ENCODE measurements around the gene UBR3. TPM values are rescaled to one million over a fixed set of nuclear protein-coding genes. Genes with fewer than 3 reads are reported as not detected.

The UBR3 gene
- total RNA-seq, 1 experiment from 2014 or later: 21.9 TPM

- H2BK20ac ChIP-seq (ENCODE audit: low read depth, low read length, poor library complexity, severe bottlenecking): no peak overlapping the region
- H3K27me3 ChIP-seq (ENCODE audit: insufficient read depth, low read length): no peaks in the 10 kb centered on the region
- H3K23ac ChIP-seq (ENCODE audit: insufficient read length, low read depth, low read length): no peak overlapping the region
- H3K4me1 ChIP-seq (ENCODE audit: insufficient read depth, low read length): no peaks in the 10 kb centered on the region
- no peak overlapping the region for H3K4ac ChIP-seq (ENCODE audit: low read depth, low read length)
- H4K8ac ChIP-seq (replicated peaks; ENCODE audit: insufficient read length, low read depth, low read length): no peak overlapping the region
- H4K91ac ChIP-seq (ENCODE audit: insufficient read length, low read depth, low read length): no peak overlapping the region
- DNase-seq: no peak
- H3K79me1 ChIP-seq (ENCODE audit: insufficient read depth, low read depth, low read length, poor library complexity, severe bottlenecking): no peaks in the 10 kb centered on the region
- no peak overlapping the region for H2BK120ac ChIP-seq (ENCODE audit: low read depth, low read length, poor library complexity, severe bottlenecking)
- H2AK5ac ChIP-seq (ENCODE audit: insufficient read length, low read length): no peak overlapping the region
- no peak overlapping the region for H3T11ph ChIP-seq (ENCODE audit: low read length)
- no peak overlapping the region for H3K27ac ChIP-seq (ENCODE audit: insufficient read length, low read depth, low read length)
- Mint-ChIP-seq H3K4me1 (peaks cover 0 to 5% of the 10 kb centered on the region in 2 experiments; a peak in 3 of 4 replicates), H3K9me3 (no peaks in the 10 kb centered on the region), H3K27me3 (ENCODE audit: low read depth) (no peaks in the 10 kb centered on the region), H3K4me3 (no peak overlapping the region), H3K27ac (no peak overlapping the region), H3K36me3 (ENCODE audit: insufficient read depth in 1 of 3, low read depth in 3 of 3) (peaks cover 2 to 19% (median 9%) of the 10 kb centered on the region in 3 experiments; a peak in 4 of 7 replicates)
- TF ChIP-seq, protein P1, sequence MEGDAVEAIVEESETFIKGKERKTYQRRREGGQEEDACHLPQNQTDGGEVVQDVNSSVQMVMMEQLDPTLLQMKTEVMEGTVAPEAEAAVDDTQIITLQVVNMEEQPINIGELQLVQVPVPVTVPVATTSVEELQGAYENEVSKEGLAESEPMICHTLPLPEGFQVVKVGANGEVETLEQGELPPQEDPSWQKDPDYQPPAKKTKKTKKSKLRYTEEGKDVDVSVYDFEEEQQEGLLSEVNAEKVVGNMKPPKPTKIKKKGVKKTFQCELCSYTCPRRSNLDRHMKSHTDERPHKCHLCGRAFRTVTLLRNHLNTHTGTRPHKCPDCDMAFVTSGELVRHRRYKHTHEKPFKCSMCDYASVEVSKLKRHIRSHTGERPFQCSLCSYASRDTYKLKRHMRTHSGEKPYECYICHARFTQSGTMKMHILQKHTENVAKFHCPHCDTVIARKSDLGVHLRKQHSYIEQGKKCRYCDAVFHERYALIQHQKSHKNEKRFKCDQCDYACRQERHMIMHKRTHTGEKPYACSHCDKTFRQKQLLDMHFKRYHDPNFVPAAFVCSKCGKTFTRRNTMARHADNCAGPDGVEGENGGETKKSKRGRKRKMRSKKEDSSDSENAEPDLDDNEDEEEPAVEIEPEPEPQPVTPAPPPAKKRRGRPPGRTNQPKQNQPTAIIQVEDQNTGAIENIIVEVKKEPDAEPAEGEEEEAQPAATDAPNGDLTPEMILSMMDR (conservative IDR thresholded peaks at IDR 0.05): no peak; the same call in 2 of the 3 replicates
- H3K4me2 ChIP-seq (ENCODE audit: insufficient read depth, insufficient read length, low read length): no peak overlapping the region
- no peak overlapping the region for H4K5ac ChIP-seq (ENCODE audit: insufficient read length, low read depth, low read length)
- H2BK15ac ChIP-seq (ENCODE audit: low read depth, low read length): no peak overlapping the region
- H3K79me2 ChIP-seq (ENCODE audit: insufficient read depth, low read length): no peaks in the 10 kb centered on the region
- no peak overlapping the region for H2BK5ac ChIP-seq (ENCODE audit: insufficient read length, low read length)
- no peak overlapping the region for H3K9ac ChIP-seq (ENCODE audit: extremely low read depth, insufficient read length, low read length)
- H3K9me3 ChIP-seq (ENCODE audit: control insufficient read depth, low read depth, low read length): no peaks in the 10 kb centered on the region
- H3K23me2 ChIP-seq (ENCODE audit: insufficient read length, low read depth, low read length, poor library complexity, severe bottlenecking): no peaks in the 10 kb centered on the region
- no peaks in the 10 kb centered on the region for H4K20me1 ChIP-seq (ENCODE audit: control insufficient read depth, insufficient read depth, insufficient read length)
- no peak overlapping the region for H3K18ac ChIP-seq (ENCODE audit: insufficient read length, low read depth, low read length)
- H3K14ac ChIP-seq (ENCODE audit: insufficient read depth, low read length): no peak overlapping the region
- H2BK12ac ChIP-seq (ENCODE audit: insufficient read length, low read depth, low read length): no peak overlapping the region
- no peak overlapping the region for H3K56ac ChIP-seq (ENCODE audit: insufficient read length, low read depth, low read length)
- no peak overlapping the region for H2AFZ ChIP-seq (ENCODE audit: low read length)
Observed at GRCh38 chr2:169877398-169877797, 50.1 kb downstream of the UBR3 start.

Data from H9 (cell line).